Measurements from ENCODE around the gene PITX2. TPM values are rescaled to one million over a fixed set of nuclear protein-coding genes. Genes with fewer than 3 reads are reported as not detected.
"Not testable (repeated sequence)": the region's sequence is repeated elsewhere in the genome, so short reads cannot be mapped to it uniquely, and the experiment has no call there.

The PITX2 gene
- total RNA-seq, 1 donor from 2014 or later, result 13.8 TPM

DNA sequence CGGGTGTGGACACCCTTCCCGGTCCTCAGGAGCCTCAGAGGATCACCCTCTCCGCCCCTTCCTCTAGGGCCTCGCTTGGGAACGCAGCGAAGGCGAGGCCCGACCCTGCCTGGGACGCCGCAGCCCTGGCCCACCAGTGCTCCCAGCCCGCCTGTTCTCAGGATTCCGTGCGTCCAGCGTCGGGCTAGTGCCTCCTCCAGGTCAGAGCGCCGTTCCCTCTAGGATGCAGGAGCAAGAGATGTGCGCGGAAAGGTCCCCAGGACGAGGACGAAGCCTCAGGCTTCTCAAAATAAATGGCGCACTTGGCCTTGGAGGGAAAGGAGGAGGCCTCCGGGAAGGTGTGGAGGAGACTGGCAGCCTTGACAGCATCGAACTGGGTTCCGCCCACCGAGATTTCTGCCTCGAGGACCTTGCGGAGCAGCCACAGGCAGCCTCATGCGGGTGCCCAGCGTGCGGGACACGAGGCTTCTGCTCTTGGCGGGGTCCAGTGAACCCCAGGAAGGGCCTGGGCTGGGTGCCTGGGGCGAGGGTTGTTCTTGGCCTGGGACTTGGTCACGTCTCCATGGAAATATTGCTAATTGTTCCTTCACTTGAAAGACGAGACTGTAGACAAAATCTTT is 35.1 kb downstream of the PITX2 start:
- no peak for DNase-seq (ENCODE audit: extremely low spot score, unreplicated experiment)
- no peaks in the 10 kb centered on the region for H3K4me1 Mint-ChIP-seq (ENCODE audit: unreplicated experiment)
- no peak overlapping the region for H3K4me3 Mint-ChIP-seq

GRCh38 chr4:110586131-110586850 is 36.6 kb downstream of the PITX2 start:
- H3K27me3 Mint-ChIP-seq, result peaks cover 3% of the 10 kb centered on the region
- DNase-seq (ENCODE audit: extremely low spot score, unreplicated experiment), result no peak
- peak; percentile 68 for TF ChIP-seq CTCF (conservative IDR thresholded peaks at IDR 0.05)
- no peak overlapping the region for H3K27ac Mint-ChIP-seq
- no peaks in the 10 kb centered on the region for H3K4me1 Mint-ChIP-seq (ENCODE audit: unreplicated experiment)
- H3K4me3 Mint-ChIP-seq, result no peak overlapping the region
- H3K36me3 Mint-ChIP-seq, result no peaks in the 10 kb centered on the region
- no peaks in the 10 kb centered on the region for H3K9me3 Mint-ChIP-seq

More for the DNA sequence above, 35.1 kb downstream of the PITX2 start:
- Mint-ChIP-seq H3K9me3 (no peaks in the 10 kb centered on the region), H3K36me3 (no peaks in the 10 kb centered on the region), H3K27ac (no peak overlapping the region), H3K27me3 (peaks cover 3% of the 10 kb centered on the region)
- no peak for TF ChIP-seq CTCF (conservative IDR thresholded peaks at IDR 0.05)

DNA sequence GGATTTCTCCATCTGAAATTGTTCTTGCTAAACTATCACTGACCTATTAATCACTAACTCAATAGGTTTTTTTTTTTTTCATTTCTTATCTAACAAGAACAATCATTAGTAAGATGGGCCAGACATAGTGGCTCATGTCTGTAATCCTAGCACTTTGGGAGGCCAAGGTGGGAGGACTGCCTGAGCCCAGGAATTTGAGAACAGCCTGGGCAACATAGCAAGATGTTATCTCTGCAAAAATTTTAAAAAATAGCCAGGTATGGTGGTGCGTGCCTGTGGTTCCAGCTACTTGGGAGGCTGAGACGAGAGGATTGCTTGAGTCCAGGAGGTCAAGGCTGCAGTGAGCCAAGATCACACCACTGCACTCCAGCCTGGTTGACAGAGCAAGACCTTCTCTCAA is 46.2 kb downstream of the PITX2 start:
- H3K27me3 Mint-ChIP-seq; H3K4me1 Mint-ChIP-seq (ENCODE audit: unreplicated experiment); H3K27ac Mint-ChIP-seq; H3K36me3 Mint-ChIP-seq; H3K4me3 Mint-ChIP-seq; H3K9me3 Mint-ChIP-seq; DNase-seq (ENCODE audit: extremely low spot score, unreplicated experiment): not testable (repeated sequence)

Other genes starting within 250 kb of the PITX2 start
- 6.2 and 8.6 TPM in 2 replicates for gene ENPEP, start 146.9 kb downstream of the PITX2 start, total RNA-seq (ENCODE audit: low replicate concordance)

Measured in type B pancreatic cell (in vitro differentiated cells).